ENCODE data around the gene TTC39C.

TTC39C gene

DNA sequence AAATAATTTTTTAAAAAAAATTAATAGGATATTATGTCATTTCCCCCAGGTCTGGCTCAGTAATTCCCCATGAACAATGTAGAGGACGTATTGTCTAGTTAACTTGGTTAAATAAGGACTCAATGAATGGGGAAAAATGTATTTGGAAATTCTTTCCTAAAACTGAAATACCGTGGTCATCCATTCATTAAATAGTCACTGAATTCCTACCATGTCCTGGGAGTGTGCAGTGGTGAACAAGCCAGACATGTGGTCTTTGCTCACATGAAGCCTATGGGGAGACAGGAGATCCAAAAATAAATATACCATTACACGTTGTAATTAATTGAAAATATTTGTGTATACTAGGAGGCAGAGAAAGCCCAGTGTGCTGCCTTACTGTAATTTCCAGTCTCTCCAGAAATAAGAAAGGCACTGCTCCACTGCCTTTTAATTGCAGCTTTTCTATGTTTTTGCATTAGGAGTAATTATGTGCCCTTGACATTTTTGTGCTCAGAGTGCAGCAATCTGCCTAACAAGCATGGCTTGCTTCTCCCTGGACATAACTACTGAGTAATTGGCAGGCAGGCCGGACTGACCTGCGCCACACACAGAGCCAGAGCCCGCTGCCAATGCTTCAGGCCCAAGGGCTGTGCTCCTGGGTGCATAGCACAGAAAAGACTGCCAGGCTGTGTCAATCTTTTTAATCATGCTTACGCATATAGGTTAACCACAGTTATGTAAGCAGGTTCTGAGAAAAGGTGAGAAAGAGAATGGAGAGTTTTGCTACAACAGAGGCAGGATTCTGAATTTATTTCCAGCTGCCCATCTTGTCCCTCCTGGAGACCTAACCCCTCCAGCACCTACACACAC lies 22.2 kb upstream of the TTC39C start:
- DNase-seq, result peak; percentile 39

- DNase-seq, result no peak
Observed at GRCh38 chr18:23992941-23993280, 21.6 kb upstream of the TTC39C start.

- peak; percentile 35 for DNase-seq
Observed at GRCh38 chr18:23994361-23994902, 20.1 kb upstream of the TTC39C start.

DNA sequence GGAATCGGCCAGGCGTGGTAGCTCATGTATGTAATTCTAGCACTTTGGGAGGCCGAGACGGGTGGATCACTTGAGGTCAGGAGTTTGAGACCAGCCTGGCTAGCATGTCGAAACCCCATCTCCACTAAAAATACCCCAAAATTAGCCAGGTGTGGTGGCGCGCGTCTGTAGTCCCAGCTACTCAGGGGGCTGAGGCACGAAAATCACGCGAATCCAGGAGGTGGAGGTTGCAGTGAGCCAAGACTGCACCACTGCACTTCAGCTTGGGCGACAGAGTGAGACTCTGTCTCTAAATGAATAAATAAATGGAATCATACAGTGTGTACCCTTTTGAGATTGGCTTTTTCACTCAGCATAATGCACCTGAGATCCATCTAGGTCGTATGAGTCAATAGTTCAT lies 19.4 kb upstream of the TTC39C start:
- DNase-seq, result no peak

DNA sequence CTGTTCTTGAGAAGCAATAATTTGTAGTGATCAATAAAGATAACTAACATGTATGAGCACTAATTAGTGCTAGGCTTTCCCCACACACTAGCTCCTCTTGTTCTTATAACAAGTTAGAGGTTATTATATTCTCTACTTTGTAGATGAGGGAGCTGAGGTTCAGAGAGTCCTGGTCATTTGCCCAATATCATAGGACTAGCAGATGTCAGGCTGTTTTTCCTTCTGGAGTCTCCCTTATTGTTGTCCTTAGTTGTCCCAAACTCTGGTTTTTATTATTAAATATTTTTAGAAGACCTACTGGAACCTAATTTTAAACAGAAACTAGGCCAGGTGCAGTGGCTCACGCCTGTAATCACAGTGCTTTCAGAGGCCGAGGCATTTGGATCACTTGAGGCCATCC lies 16.5 kb upstream of the TTC39C start:
- DNase-seq, result no peak

DNA sequence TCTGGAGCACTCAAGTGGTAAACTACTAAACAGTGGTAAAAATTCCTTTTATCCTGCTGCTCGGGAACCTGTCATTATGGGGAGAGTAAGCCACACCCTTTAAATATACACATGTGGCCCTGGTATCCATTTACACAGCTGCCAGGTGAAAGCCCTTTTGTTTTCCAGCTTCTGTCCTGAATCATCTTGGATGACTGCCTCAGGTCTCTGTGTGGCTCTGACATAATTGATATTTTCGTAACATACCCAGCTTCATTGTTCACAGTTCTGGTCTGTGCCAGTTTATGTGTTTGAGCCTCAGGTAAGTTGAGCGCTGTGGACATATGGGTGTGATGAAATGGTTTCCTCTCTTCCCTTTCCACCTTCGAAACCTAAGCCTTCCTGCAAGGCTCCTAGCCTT lies 15.7 kb upstream of the TTC39C start:
- no peak for DNase-seq

- no peak for DNase-seq
Observed at GRCh38 chr18:24000613-24001490, 13.7 kb upstream of the TTC39C start.

- DNase-seq, result no peak
Observed at GRCh38 chr18:24002479-24002878, 12.1 kb upstream of the TTC39C start.

- DNase-seq, result no peak
Observed at GRCh38 chr18:24003288-24003687, 11.3 kb upstream of the TTC39C start.

DNA sequence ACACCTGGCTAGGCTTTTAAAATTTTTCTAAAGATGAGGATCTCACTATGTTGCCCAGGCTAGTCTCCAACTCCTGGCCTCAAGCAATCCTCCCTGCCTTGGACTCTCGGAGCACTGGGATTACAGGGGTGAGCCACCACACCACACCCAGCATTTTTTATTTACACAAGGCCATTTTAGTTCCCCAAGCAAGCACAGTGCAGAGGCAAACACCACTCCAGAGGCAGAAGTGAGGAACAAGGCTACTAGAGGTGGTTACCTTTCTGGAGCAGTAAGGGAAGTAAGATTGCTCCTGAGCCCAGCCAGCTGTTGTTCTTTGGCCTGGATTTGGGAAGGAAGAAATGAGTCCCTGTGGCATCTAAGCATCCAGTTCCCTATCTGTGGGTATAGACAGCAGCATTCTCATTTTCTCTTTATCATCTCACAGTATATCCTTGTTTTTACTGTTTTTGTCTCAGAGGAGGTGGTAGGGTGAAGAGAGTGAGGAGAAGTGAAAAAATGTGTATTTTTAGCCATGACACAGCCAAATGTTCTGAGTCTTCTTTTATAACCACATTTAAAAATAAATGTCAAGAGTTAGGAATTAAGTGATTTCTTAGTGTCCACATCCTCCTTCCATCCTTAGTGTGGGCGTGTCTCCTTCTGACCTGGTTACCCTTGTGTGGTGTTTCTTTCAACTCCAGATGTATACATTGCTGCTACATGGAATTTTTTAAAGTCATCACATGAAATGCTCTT lies 10.5 kb upstream of the TTC39C start:
- DNase-seq, result no peak

DNA sequence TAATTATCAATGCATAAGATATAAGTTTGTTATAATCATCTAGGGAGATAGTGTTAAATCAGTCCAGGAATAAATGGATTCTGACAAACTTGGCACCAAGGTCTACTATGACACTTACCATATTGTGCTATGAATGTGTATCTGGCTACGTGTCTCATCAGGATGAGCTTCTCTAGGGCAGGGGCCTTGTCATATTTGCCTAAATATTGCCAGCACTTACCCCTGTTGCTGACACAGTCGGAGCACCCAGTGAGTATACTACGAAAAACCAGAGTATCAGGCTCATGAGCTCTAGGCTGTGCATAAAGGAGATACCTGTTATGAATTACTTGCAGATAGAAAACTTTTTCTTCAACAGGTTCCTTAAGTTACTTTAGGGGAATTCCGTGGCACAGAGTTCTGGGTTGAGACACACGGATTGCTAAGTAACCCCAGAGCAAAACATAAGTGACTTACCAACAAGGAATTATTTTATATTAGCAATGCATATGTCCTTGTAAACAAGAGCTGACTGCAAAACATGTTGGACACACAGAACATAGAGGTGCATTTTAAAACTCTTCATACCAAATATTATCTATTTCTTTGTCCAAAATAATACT lies 7.7 kb upstream of the TTC39C start:
- no peak for DNase-seq

GRCh38 chr18:24009246-24009645 lies 5.3 kb upstream of the TTC39C start:
- DNase-seq, result no peak

DNA sequence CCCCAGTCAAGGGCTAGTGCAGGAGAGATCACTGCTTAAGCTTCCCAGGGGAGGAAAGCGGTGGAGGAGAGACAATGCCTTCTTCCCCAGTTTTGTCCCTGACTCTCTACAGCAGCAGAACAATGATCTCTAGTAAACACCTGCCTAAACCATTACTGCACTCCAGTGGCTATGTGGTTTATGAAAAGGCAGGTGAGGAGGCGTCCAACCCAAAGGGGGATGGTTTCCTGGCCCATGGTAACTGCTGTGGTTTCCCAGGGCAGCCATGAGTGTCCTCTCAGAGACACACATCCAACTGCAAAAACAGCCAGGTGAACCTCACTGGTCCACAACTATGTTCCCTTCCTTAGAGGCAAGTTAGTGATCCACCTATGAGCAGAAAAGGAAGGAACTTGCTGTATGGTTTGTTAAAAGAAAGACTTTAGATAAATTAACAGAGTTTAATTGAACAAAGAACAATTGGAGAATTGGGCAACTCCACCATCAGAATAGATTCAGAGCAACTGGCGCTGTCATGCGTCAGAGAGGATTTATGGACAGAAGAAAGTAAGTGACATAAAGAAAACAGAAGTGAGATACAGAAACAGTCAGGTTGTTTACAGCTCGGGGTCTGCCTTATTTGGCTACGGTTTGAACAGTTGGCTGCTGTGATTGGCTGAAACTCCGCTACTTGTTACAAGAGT lies 4.8 kb upstream of the TTC39C start:
- peak; percentile 22 for DNase-seq

DNA sequence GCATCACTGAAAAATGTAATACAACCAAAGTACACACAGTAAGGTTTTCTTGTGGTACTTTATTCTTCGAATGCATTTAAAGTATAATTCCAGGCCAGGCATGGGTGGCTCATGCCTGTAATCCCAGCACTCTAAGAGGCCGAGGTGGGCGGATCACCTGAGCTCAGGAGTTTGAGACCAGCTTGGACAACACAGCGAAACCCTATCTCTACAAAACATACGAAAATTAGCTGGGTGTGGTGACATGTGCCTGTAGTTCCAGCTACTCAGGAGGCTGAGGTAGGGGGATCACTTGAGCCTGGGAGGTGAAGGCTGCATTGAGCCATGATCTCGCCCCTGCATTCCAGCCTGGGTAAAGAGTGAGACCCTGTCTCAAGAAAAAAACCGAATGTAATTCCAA lies 3.9 kb upstream of the TTC39C start:
- DNase-seq, result no peak

GRCh38 chr18:24011123-24011917 lies 3.2 kb upstream of the TTC39C start:
- DNase-seq, result no peak

DNA sequence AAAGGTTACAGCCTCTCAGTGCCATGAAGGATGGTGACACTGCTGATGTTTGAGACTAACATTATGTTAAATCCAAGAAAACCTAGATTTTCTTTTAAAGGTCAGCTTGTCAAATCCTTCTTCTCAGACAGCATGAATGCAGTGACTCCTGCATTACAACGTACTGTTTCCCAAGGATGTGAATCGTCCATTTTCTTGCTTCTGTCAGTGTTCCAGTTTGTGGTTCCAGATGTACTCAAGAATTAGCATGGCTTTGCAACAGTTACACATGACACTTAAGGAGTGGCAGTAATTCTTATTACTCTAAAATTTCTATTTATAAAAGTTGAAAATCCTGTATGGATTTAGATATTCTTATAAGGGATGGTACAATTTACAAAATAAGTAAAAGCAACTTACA lies 1.5 kb upstream of the TTC39C start:
- no peak for DNase-seq

GRCh38 chr18:24014986-24015638 lies 558 bp downstream of the TTC39C start:
- DNase-seq, result peak; percentile 49

- no peak for DNase-seq
Observed at GRCh38 chr18:24015639-24016631, 1.4 kb downstream of the TTC39C start.

GRCh38 chr18:24016643-24017042 lies 2.1 kb downstream of the TTC39C start:
- DNase-seq, result no peak
